Subcutaneous abdominal adipose tissue (tissue), 5 donors: ENCODE results near the gene UBE2Q2.

ENCODE experiments used
- H3K27ac ChIP-seq: one replicate; pipeline ENCODE4 v1.7.0; 2013; ENCODE audit warnings: low read depth, mild to moderate bottlenecking, inconsistent platforms, low read length, moderate library complexity
- H3K27me3 ChIP-seq, 5 donors: one replicate each; pipeline ENCODE4 v1.7.0; 2013; ENCODE audit warnings: low read length in 5 of 5, inconsistent platforms in 1 of 5; ENCODE audit not compliant: control insufficient read depth in 5 of 5, insufficient read depth in 4 of 5
- H3K36me3 ChIP-seq, 5 donors: one replicate each; pipeline ENCODE4 v1.7.0; 2013; ENCODE audit warnings: low read length in 5 of 5; ENCODE audit not compliant: control insufficient read depth in 5 of 5, insufficient read depth in 5 of 5
- H3K4me1 ChIP-seq, 5 donors: one replicate each; pipeline ENCODE4 v1.7.0; 2013; ENCODE audit warnings: low read length in 5 of 5, mild to moderate bottlenecking in 3 of 5, moderate library complexity in 1 of 5; ENCODE audit not compliant: control insufficient read depth in 5 of 5, insufficient read depth in 5 of 5
- H3K4me3 ChIP-seq, 5 donors: one replicate each; pipeline ENCODE4 v1.7.0; 2013; ENCODE audit warnings: low read length in 5 of 5, low read depth in 1 of 5
- H3K9ac ChIP-seq, 5 donors: one replicate each; pipeline ENCODE4 v1.7.0; 2013; ENCODE audit warnings: low read length in 5 of 5, mild to moderate bottlenecking in 4 of 5, moderate library complexity in 3 of 5
- H3K9me3 ChIP-seq, 5 donors: one replicate each; pipeline ENCODE4 v1.7.0; 2013; ENCODE audit warnings: low read length in 5 of 5; ENCODE audit not compliant: control insufficient read depth in 5 of 5
- donor health status: healthy.
- donor health status: healthy.
- donor health status: healthy.
- donor health status: healthy.
- donor health status: healthy.

Gene UBE2Q2

GRCh38 chr15:75809986-75810750, 33.1 kb upstream of the UBE2Q2 start:
- Histone ChIP-seq H3K9ac (no peak overlapping the region), H3K4me1 (no peaks in the 10 kb centered on the region), H3K9me3 (no peaks in the 10 kb centered on the region), H3K27ac (no peak overlapping the region), H3K36me3 (no peaks in the 10 kb centered on the region), H3K27me3 (no peaks in the 10 kb centered on the region), H3K4me3 (no peak overlapping the region)

- Histone ChIP-seq H3K9me3 (no peaks in the 10 kb centered on the region), H3K4me1 (no peaks in the 10 kb centered on the region), H3K4me3 (no peak overlapping the region), H3K9ac (no peak overlapping the region), H3K27ac (no peak overlapping the region), H3K36me3 (no peaks in the 10 kb centered on the region), H3K27me3 (no peaks in the 10 kb centered on the region)
Observed at GRCh38 chr15:75810874-75811498, 32.3 kb upstream of the UBE2Q2 start.

- H3K9me3 ChIP-seq = no peaks in the 10 kb centered on the region
- H3K4me3 ChIP-seq = no peak overlapping the region
- H3K27ac ChIP-seq = no peak overlapping the region
- no peak overlapping the region for H3K9ac ChIP-seq
- no peaks in the 10 kb centered on the region for H3K36me3 ChIP-seq
- H3K4me1 ChIP-seq = peaks cover 0 to 1% (median 0%) of the 10 kb centered on the region in 5 donors
- H3K27me3 ChIP-seq = no peaks in the 10 kb centered on the region
Observed at GRCh38 chr15:75811626-75812025, 31.6 kb upstream of the UBE2Q2 start.

- Histone ChIP-seq H3K27ac (no peak overlapping the region), H3K9ac (no peak overlapping the region), H3K4me3 (no peak overlapping the region), H3K36me3 (no peaks in the 10 kb centered on the region), H3K27me3 (no peaks in the 10 kb centered on the region), H3K9me3 (no peaks in the 10 kb centered on the region), H3K4me1 (peaks cover 0 to 9% (median 0%) of the 10 kb centered on the region in 5 donors)
Observed at GRCh38 chr15:75814794-75815193, 28.5 kb upstream of the UBE2Q2 start.

- peaks cover 0 to 9% (median 0%) of the 10 kb centered on the region in 5 donors for H3K4me1 ChIP-seq
- no peak overlapping the region for H3K27ac ChIP-seq
- no peak overlapping the region for H3K4me3 ChIP-seq
- H3K27me3 ChIP-seq = no peaks in the 10 kb centered on the region
- H3K9ac ChIP-seq = no peak overlapping the region
- H3K36me3 ChIP-seq = no peaks in the 10 kb centered on the region
- H3K9me3 ChIP-seq = no peaks in the 10 kb centered on the region
Observed at GRCh38 chr15:75815811-75816719, 27.2 kb upstream of the UBE2Q2 start.

GRCh38 chr15:75817138-75817935, 25.9 kb upstream of the UBE2Q2 start:
- Histone ChIP-seq H3K36me3 (no peaks in the 10 kb centered on the region), H3K4me1 (peaks cover 0 to 9% (median 0%) of the 10 kb centered on the region in 5 donors), H3K9me3 (no peaks in the 10 kb centered on the region), H3K27me3 (no peaks in the 10 kb centered on the region), H3K4me3 (peak overlapping the region in 4 of 5 donors; percentile 42 to 64 (median 58)), H3K9ac (peak overlapping the region in 1 of 5 donors; percentile 6), H3K27ac (no peak overlapping the region)

GRCh38 chr15:75820206-75820605, 23.0 kb upstream of the UBE2Q2 start:
- H3K27ac ChIP-seq = no peak overlapping the region
- no peak overlapping the region for H3K4me3 ChIP-seq
- no peaks in the 10 kb centered on the region for H3K27me3 ChIP-seq
- H3K9ac ChIP-seq = no peak overlapping the region
- H3K9me3 ChIP-seq = no peaks in the 10 kb centered on the region
- H3K36me3 ChIP-seq = no peaks in the 10 kb centered on the region
- peaks cover 0 to 12% (median 8%) of the 10 kb centered on the region in 5 donors for H3K4me1 ChIP-seq

- H3K27me3 ChIP-seq = no peaks in the 10 kb centered on the region
- no peak overlapping the region for H3K9ac ChIP-seq
- H3K4me3 ChIP-seq = no peak overlapping the region
- no peak overlapping the region for H3K27ac ChIP-seq
- peaks cover 0 to 12% (median 5%) of the 10 kb centered on the region in 5 donors for H3K4me1 ChIP-seq
- no peaks in the 10 kb centered on the region for H3K36me3 ChIP-seq
- no peaks in the 10 kb centered on the region for H3K9me3 ChIP-seq
Observed at GRCh38 chr15:75821786-75822345, 21.4 kb upstream of the UBE2Q2 start.

GRCh38 chr15:75822685-75823278, 20.5 kb upstream of the UBE2Q2 start:
- no peaks in the 10 kb centered on the region for H3K9me3 ChIP-seq
- peaks cover 0 to 6% (median 0%) of the 10 kb centered on the region in 5 donors for H3K27me3 ChIP-seq
- H3K4me3 ChIP-seq = no peak overlapping the region
- no peak overlapping the region for H3K9ac ChIP-seq
- peaks cover 0 to 12% (median 2%) of the 10 kb centered on the region in 5 donors for H3K4me1 ChIP-seq
- H3K27ac ChIP-seq = no peak overlapping the region
- no peaks in the 10 kb centered on the region for H3K36me3 ChIP-seq
